ENCODE data around the gene HEXIM2. TPM values are rescaled to one million over a fixed set of nuclear protein-coding genes. Genes with fewer than 3 reads are reported as not detected.

HEXIM2 gene
- total and polyA plus RNA-seq, 2 of the 13 experiments (the other 11 are each of a cell fraction or from before 2014, with no cell fraction given) = 27.1 to 32.4 TPM

- intact Hi-C loops (cut with micrococcal nuclease; ENCODE audit: unreplicated experiment) = no loop called here
- no peaks in the 10 kb centered on the region for H3K27me3 ChIP-seq (ENCODE audit: control insufficient read depth in 1 of 2, insufficient read depth in 2 of 2, low read length in 2 of 2)
- peak overlapping the region; percentile 10 for H3K27ac ChIP-seq (ENCODE audit: extremely low read length, insufficient read depth, low read length)
- H4K20me1 ChIP-seq (ENCODE audit: insufficient read depth, low read length) = no peaks in the 10 kb centered on the region
- H3K9me3 ChIP-seq (ENCODE audit: low read length) = no peaks in the 10 kb centered on the region
- DNase-seq (ENCODE audit: low spot score) (no peak), FAIRE-seq (no peak), ATAC-seq (no peak)
- BruUV-seq (replicated peaks) = no TSS peak
- H3K79me2 ChIP-seq (ENCODE audit: insufficient read depth, low read length) = peaks cover 4% of the 10 kb centered on the region
- no peak overlapping the region for H3K4me3 ChIP-seq (replicated peaks in 1 of 3; ENCODE audit: insufficient read depth in 1 of 3, low read depth in 2 of 3, low read length in 3 of 3)
- WGBS (ENCODE audit: low lambda C conversion rate) = 97% methylated on average over 43 of the region's 43 CpGs
- ChIA-PET POLR2A (interaction anchor here (0.7 to 24.3 kb wide), 3 partner anchors 14 to 32 kb away, joined by 3 to 2487 read pairs (median 7); partner anchors contain the start of genes HEXIM1 and HEXIM2), CTCF (ENCODE audit: low intra/inter-chr PET ratio, low total read pairs) (no interaction called here)
- H2AFZ ChIP-seq (ENCODE audit: low read length) = no peak overlapping the region
- H3K36me3 ChIP-seq (replicated peaks in 1 of 2; ENCODE audit: control insufficient read depth in 1 of 2, insufficient read depth in 2 of 2, low read length in 2 of 2) = peaks cover 15 to 29% of the 10 kb centered on the region in 2 experiments
- in situ Hi-C loops (cut with HindIII; ENCODE audit: extremely low pct_ligation_motif_present, low pct_unique_long_range_greater_than_20kb) = no loop called here
- H3K4me2 ChIP-seq (ENCODE audit: low read depth, low read length) = no peak overlapping the region
- peaks cover 58% of the 10 kb centered on the region for H3K4me1 ChIP-seq (ENCODE audit: insufficient read depth, low read length)
- no peak overlapping the region for H3K9ac ChIP-seq (ENCODE audit: insufficient read depth, low read depth, low read length)
- TF ChIP-seq AGO1 (IDR thresholded peaks at IDR 0.05; ENCODE audit: low read depth, low read length, poor library complexity, severe bottlenecking) (peak; percentile 51), ZSCAN12 (CRISPR knock-in tag; IDR thresholded peaks at IDR 0.05) (no peak), ZNF652 (CRISPR knock-in tag; IDR thresholded peaks at IDR 0.05; ENCODE audit: borderline replicate concordance, low read depth) (no peak), ZNF580 (CRISPR knock-in tag; IDR thresholded peaks at IDR 0.05; ENCODE audit: borderline replicate concordance, low read depth) (no peak), PHF8 (CRISPR knock-in tag; IDR thresholded peaks at IDR 0.05) (no peak), MAX (IDR thresholded peaks at IDR 0.05) (no peak), AGO2 (optimal IDR thresholded peaks at IDR 0.05; ENCODE audit: low read depth, low read length) (peak; percentile 89), HMG20A (CRISPR knock-in tag; IDR thresholded peaks at IDR 0.05; ENCODE audit: borderline replicate concordance) (no peak), FOSL2 (CRISPR knock-in tag; IDR thresholded peaks at IDR 0.05) (no peak), ZFP36L2 (CRISPR knock-in tag; IDR thresholded peaks at IDR 0.05) (no peak), RFXAP (CRISPR knock-in tag; IDR thresholded peaks at IDR 0.05; ENCODE audit: borderline replicate concordance) (no peak), MYNN (CRISPR knock-in tag; IDR thresholded peaks at IDR 0.05; ENCODE audit: low read depth) (no peak), EZH2 (conservative IDR thresholded peaks at IDR 0.05; ENCODE audit: low read depth, low read length) (no peak), ZNF609 (CRISPR knock-in tag; IDR thresholded peaks at IDR 0.05; ENCODE audit: borderline replicate concordance) (no peak), ZNF589 (CRISPR knock-in tag; conservative IDR thresholded peaks at IDR 0.05) (no peak), ZNF260 (CRISPR knock-in tag; IDR thresholded peaks at IDR 0.05; ENCODE audit: borderline replicate concordance, low read depth) (no peak), IKZF1 (IDR thresholded peaks at IDR 0.05) (no peak), ZFP36L1 (CRISPR knock-in tag; IDR thresholded peaks at IDR 0.05) (no peak), HNRNPL (IDR thresholded peaks at IDR 0.05; ENCODE audit: low read depth, low read length) (0 out of 2 replicates have a peak, but pooled peaks have one; percentile 2), MLLT10 (CRISPR knock-in tag; IDR thresholded peaks at IDR 0.05) (no peak), ZNF143 (CRISPR knock-in tag; IDR thresholded peaks at IDR 0.05) (no peak)
These were observed 7.5 kb downstream of the HEXIM2 start for GRCh38 chr17:45168991-45169752.
